Astrocyte (in vitro differentiated cells and primary cell): ENCODE data around the gene VENTX.

Experiments used
- CTCF ChIP-seq: IDR thresholded peaks from 2 replicates; pipeline ENCODE4 v1.5.1; 2011; ENCODE audit warnings: low read depth, mild to moderate bottlenecking, inconsistent platforms, low read length, moderate library complexity; ENCODE audit not compliant: insufficient read depth
- EZH2 ChIP-seq: IDR thresholded peaks from 2 replicates; pipeline ENCODE4 v1.6.1; 2012; ENCODE audit warnings: mild to moderate bottlenecking, low read length, inconsistent platforms; ENCODE audit not compliant: insufficient read depth

- peak; percentile 46 for TF ChIP-seq EZH2
- no peak for TF ChIP-seq CTCF
Observed at GRCh38 chr10:133237588-133238465, at the start of gene VENTX.
